CD4-positive, alpha-beta T cell treated with Interleukin-4 for 1 hour (primary cell): ENCODE measurements around the gene MYH11.
"Not testable (repeated sequence)": the region's sequence is repeated elsewhere in the genome, so short reads cannot be mapped to it uniquely, and the experiment has no call there.

Experiments used
- DNase-seq, 2 donors: peaks; one replicate each; pipeline ENCODE4 v3.0.0-alpha.2; 2020 to 2022

The MYH11 gene

GRCh38 chr16:15874745-15875314 lies 18.0 kb upstream of the MYH11 start:
- peak in 1 of 2 donors; percentile 7 for DNase-seq

GRCh38 chr16:15873737-15874136 lies 16.9 kb upstream of the MYH11 start:
- DNase-seq: no peak

GRCh38 chr16:15873301-15873700 lies 16.5 kb upstream of the MYH11 start:
- DNase-seq: no peak

GRCh38 chr16:15870011-15870410 lies 13.2 kb upstream of the MYH11 start:
- no peak for DNase-seq

- DNase-seq: no peak
These were observed 9.6 kb upstream of the MYH11 start for GRCh38 chr16:15866451-15866850.

- DNase-seq: no peak
These were observed 8.9 kb upstream of the MYH11 start for GRCh38 chr16:15865742-15866141.

- no peak for DNase-seq
These were observed 8.1 kb upstream of the MYH11 start for GRCh38 chr16:15864939-15865338.

GRCh38 chr16:15861996-15862395 lies 5.2 kb upstream of the MYH11 start:
- DNase-seq: no peak

- no peak for DNase-seq
These were observed 2.3 kb upstream of the MYH11 start for GRCh38 chr16:15858921-15859668.

- DNase-seq: no peak
These were observed 1.1 kb upstream of the MYH11 start for GRCh38 chr16:15857724-15858560.

GRCh38 chr16:15856182-15856581 lies 646 bp downstream of the MYH11 start:
- DNase-seq: no peak

GRCh38 chr16:15855704-15856003 lies 1.2 kb downstream of the MYH11 start:
- no peak for DNase-seq

- no peak for DNase-seq
These were observed 1.7 kb downstream of the MYH11 start for GRCh38 chr16:15854906-15855703.

- no peak for DNase-seq
These were observed 2.8 kb downstream of the MYH11 start for GRCh38 chr16:15854061-15854460.

GRCh38 chr16:15853021-15853420 lies 3.8 kb downstream of the MYH11 start:
- no peak for DNase-seq

GRCh38 chr16:15850555-15850954 lies 6.3 kb downstream of the MYH11 start:
- DNase-seq: not testable (repeated sequence)

GRCh38 chr16:15849209-15849981 lies 7.4 kb downstream of the MYH11 start:
- DNase-seq: no peak

GRCh38 chr16:15847611-15848175 lies 9.1 kb downstream of the MYH11 start:
- no peak for DNase-seq

- no peak for DNase-seq
These were observed 10.3 kb downstream of the MYH11 start for GRCh38 chr16:15846510-15846909.

GRCh38 chr16:15843635-15844279 lies 13.1 kb downstream of the MYH11 start:
- DNase-seq: no peak

- not testable (repeated sequence) for DNase-seq
These were observed 17.6 kb downstream of the MYH11 start for GRCh38 chr16:15839204-15839603.

- no peak for DNase-seq
These were observed 19.1 kb downstream of the MYH11 start for GRCh38 chr16:15837761-15838160.
